HG02870 (cell line): ENCODE results near the gene ACAN.

ENCODE experiments used
- ATAC-seq: cut with Tn5 transposase; IDR thresholded peaks from one replicate; pipeline ENCODE4 v1.9.1; 2021; ENCODE audit warnings: mild to moderate bottlenecking, moderate library complexity; ENCODE audit not compliant: unreplicated experiment

ACAN gene

GRCh38 chr15:88800738-88801137 is 2.5 kb upstream of the ACAN start:
- ATAC-seq, result no peak

GRCh38 chr15:88802250-88802990 is 816 bp upstream of the ACAN start:
- ATAC-seq, result no peak

GRCh38 chr15:88802991-88803240 is 320 bp upstream of the ACAN start:
- ATAC-seq, result no peak

- no peak for ATAC-seq
Measured at GRCh38 chr15:88803920-88804247, 648 bp downstream of the ACAN start.

GRCh38 chr15:88804257-88804656 is 1.0 kb downstream of the ACAN start:
- ATAC-seq, result no peak

GRCh38 chr15:88805031-88805780 is 2.0 kb downstream of the ACAN start:
- no peak for ATAC-seq

- no peak for ATAC-seq
Measured at GRCh38 chr15:88810446-88810845, 7.2 kb downstream of the ACAN start.

GRCh38 chr15:88812133-88812532 is 8.9 kb downstream of the ACAN start:
- no peak for ATAC-seq

GRCh38 chr15:88813960-88814359 is 10.7 kb downstream of the ACAN start:
- no peak for ATAC-seq

GRCh38 chr15:88814393-88814792 is 11.2 kb downstream of the ACAN start:
- no peak for ATAC-seq

- ATAC-seq, result no peak
Measured at GRCh38 chr15:88818920-88819319, 15.7 kb downstream of the ACAN start.

- ATAC-seq, result no peak
Measured at GRCh38 chr15:88821993-88822392, 18.8 kb downstream of the ACAN start.

GRCh38 chr15:88828791-88829190 is 25.6 kb downstream of the ACAN start:
- no peak for ATAC-seq

- ATAC-seq, result no peak
Measured at GRCh38 chr15:88830016-88830415, 26.8 kb downstream of the ACAN start.

GRCh38 chr15:88832820-88833730 is 29.8 kb downstream of the ACAN start:
- no peak for ATAC-seq

- no peak for ATAC-seq
Measured at GRCh38 chr15:88833731-88834100, 30.5 kb downstream of the ACAN start.

GRCh38 chr15:88834211-88834812 is 31.1 kb downstream of the ACAN start:
- no peak for ATAC-seq

GRCh38 chr15:88835119-88835518 is 31.9 kb downstream of the ACAN start:
- ATAC-seq, result no peak

GRCh38 chr15:88835646-88836045 is 32.4 kb downstream of the ACAN start:
- no peak for ATAC-seq

GRCh38 chr15:88838667-88839066 is 35.4 kb downstream of the ACAN start:
- no peak for ATAC-seq

- no peak for ATAC-seq
Measured at GRCh38 chr15:88839146-88839545, 35.9 kb downstream of the ACAN start.
